Gastrocnemius medialis (tissue), 4 donors: ENCODE data around the gene TMLHE.
"Not testable (repeated sequence)": the region's sequence is repeated elsewhere in the genome, so short reads cannot be mapped to it uniquely, and the experiment has no call there.

ENCODE experiments used
- CTCF ChIP-seq, 5 experiments: fragments of 450-650 bp in 3 of 5; fragments of 200-600 bp in 2 of 5; sonication (generic) in 2 of 5; IDR thresholded peaks in 4 of 5; conservative IDR thresholded peaks in 1 of 5; 1 replicate in 4 of 5; 2 replicates in 1 of 5; pipeline ENCODE4 v1.5.1; 2016 to 2019; ENCODE audit warnings: antibody characterized with exemption in 5 of 5, mild to moderate bottlenecking in 3 of 5, moderate library complexity in 3 of 5
- POLR2A ChIP-seq, 2 donors: fragments of 450-650 bp; IDR thresholded peaks; one replicate each; pipeline ENCODE4 v1.6.1; 2017; ENCODE audit warnings: antibody characterized with exemption in 2 of 2, mild to moderate bottlenecking in 2 of 2, moderate library complexity in 2 of 2

DNA sequence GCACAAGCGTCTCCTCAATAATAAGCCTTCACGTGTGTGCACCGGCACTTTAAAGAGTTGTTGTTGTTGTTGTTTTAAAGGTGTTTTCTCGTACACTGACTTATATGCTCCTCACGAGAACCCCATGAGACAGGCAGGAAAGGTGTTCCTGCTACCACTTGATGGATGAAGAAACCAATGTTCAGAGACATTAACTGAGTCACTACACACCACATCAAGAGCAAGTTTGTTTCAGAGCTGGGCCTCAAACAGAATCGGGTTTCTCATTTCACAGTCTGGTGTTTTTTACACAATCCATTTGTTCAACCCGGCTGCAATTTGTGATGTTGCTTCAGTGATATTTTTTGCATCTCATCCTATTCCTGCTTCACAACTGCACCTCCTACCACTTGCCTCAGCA, 135.6 kb downstream of the TMLHE start:
- TF ChIP-seq CTCF (IDR thresholded peaks at IDR 0.05 in 4 of 5, conservative IDR thresholded peaks at IDR 0.05 in 1 of 5); POLR2A (IDR thresholded peaks at IDR 0.05): not testable (repeated sequence)
